HG03558 (cell line): Measurements from ENCODE around the gene ISM1.

ENCODE experiments used
- ATAC-seq: cut with Tn5 transposase; IDR thresholded peaks from one replicate; pipeline ENCODE4 v1.9.1; 2021; ENCODE audit warnings: moderate number of reproducible peaks; ENCODE audit not compliant: unreplicated experiment; ENCODE audit errors: extremely low read depth

Gene ISM1

DNA sequence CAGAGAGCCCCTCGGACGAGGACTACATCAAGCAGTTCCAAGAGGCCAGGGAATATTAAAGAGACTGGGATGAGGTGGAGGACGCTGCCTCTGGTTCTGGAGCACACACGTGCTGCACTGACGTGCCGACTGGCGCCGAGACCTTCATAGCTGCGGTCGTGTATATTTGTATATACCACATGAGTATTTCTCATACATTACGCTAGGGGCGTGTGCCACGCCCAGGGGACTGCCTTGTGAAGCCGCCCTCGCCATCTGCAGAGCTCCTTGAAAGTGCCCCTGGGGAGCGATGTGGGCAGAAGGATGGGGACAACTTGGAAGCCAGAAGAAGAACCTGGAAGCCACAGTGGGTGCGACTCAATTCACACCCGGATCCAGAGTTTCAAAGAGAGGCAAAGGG lies 78.3 kb downstream of the ISM1 start:
- no peak for ATAC-seq

DNA sequence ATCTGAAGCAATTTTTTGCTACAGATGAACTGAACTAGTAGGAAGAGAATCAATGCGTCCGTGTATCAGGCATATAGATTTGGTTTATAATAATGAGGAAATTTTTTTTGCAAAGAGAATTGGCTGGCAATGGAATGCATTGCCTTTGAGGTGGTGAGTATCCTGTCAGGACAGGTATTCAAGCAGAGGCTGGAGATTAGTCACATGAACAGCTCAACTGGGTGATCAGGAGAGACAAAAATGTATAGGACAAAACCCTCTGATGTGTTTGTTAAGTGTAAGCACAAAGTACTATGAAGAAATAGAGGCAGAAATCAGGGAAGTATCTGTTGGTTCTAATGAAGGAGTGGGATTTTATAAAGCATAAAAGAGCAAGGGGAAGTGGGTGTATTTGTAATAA lies 80.5 kb downstream of the ISM1 start:
- ATAC-seq, result no peak

DNA sequence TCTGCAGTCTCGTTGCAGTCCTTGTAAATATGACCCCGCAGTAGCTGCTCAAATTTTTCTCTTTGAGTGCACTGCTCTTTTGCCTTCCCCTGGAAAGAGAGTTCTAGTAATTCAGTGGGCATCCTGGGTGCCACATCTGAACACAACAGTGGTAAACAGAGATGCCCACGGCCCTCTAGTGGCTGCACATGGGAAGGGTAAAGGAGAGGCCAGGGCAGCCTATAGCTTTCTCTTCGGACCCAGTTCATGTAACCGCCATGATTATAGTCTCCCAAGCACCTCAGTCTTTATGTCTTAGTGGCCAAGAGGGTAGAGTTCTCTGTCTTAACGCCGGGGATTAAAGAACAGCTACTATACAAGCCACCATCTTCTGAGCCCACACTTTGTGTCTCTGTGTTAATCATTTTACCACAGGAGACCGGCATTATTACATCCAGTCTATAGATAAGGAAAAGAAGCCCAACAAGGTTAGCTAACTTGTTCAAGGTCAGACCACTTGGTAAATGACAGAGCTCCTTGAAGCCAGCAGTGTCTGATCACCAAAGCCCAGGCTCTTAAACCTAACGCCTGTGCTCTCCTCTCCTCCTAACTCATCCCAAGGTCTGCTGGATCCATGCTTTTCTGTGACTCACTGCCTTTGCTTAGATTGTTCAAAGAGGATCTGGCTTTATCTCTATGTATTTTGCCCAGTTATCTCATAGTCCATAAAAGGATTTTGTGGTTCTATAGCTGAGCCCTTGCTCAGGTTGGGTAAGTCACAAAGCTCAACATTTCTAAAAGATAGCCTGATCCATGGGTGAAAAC lies 81.8 kb downstream of the ISM1 start:
- peak; percentile 73 for ATAC-seq

- no peak for ATAC-seq
These were observed 84.2 kb downstream of the ISM1 start for GRCh38 chr20:13305284-13305683.

DNA sequence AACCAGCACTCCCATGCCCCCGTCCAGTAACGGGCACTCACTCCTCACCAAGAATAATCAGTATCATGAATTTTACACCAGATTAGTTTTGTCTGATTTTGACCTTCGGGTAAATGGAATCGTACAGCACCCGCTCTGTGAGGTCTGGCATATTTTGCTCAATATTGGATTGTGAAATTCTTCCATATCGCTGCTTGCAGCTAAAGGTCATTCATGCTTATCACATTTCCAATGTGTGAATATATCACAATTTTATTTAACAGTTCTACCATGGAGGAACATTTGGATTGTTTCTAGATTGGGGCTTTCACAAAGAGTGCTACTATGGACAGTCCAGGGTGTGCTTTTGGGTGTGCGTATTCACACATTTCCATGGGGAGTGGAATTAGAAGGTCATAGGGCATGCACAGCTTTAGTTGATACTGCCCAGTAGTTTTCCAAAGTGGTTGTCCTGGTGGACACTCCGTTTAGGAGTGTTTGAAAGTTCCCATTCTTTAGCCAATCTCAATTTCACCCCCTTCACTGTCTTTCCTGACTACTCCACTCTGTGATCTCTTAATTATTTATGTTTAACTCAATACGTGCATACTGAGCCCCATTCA lies 86.6 kb downstream of the ISM1 start:
- ATAC-seq, result no peak

DNA sequence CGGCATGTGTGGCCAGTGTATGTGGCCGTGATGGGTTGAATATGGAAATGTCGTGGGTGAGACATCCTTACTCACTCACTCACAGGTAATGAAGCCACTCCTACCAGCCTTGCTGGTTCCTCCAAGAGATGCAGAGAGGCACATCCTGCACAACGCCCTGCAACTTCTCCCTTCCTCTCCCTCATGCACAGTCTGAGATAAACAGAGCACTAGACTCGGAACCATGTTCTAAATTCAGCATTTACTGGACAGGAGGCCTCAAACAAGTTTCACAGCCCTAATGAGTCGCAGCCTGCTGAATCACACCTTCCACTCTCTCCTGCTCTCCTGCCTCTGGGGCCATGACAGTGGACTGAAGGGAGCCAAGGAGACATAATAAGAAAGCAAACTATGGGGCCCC lies 91.2 kb downstream of the ISM1 start:
- no peak for ATAC-seq

GRCh38 chr20:13313201-13313600 lies 92.1 kb downstream of the ISM1 start:
- ATAC-seq, result no peak

DNA sequence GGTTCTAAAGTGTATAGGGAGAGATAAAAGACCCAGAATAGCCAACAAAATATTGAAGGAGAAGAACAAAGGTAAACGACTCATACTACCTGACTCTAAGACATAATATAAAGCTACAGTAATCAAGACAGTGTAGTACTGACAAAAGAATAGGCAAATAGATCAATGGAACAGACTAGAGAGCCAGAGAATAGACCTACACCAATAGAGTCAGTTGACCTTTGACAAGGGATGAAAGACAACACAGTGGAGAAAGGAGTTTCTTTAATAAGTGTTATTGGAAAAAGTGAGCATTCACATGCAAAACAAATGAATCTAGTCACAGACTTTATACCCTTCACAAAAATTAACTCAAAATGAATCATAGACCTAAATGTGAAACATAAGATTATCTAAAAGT lies 96.4 kb downstream of the ISM1 start:
- ATAC-seq, result no peak

- ATAC-seq, result no peak
These were observed 97.9 kb downstream of the ISM1 start for GRCh38 chr20:13318871-13319521.

GRCh38 chr20:13320702-13321101 lies 99.6 kb downstream of the ISM1 start:
- no peak for ATAC-seq

DNA sequence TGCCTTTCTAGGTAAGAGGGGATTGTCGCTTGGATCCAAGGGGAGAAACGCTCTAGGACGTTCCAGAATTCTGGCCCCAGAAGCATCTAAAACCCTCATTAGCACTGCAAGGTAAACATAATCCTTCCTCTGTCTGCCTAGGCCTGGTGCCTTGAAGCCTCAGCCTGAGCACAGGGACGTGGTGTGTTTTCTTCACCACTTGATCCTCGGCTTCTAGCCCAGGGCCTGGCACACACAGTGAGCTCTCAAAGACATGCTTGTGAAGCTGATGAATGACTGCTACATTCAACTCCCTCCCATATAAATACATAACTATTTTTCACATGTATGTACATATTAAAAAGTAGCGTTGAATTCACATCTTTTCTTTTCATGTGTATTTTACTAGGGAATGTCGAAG lies 100.3 kb downstream of the ISM1 start:
- no peak for ATAC-seq

GRCh38 chr20:13322198-13322597 lies 101.1 kb downstream of the ISM1 start:
- ATAC-seq, result no peak

- ATAC-seq, result no peak
These were observed 101.5 kb downstream of the ISM1 start for GRCh38 chr20:13322621-13323020.

DNA sequence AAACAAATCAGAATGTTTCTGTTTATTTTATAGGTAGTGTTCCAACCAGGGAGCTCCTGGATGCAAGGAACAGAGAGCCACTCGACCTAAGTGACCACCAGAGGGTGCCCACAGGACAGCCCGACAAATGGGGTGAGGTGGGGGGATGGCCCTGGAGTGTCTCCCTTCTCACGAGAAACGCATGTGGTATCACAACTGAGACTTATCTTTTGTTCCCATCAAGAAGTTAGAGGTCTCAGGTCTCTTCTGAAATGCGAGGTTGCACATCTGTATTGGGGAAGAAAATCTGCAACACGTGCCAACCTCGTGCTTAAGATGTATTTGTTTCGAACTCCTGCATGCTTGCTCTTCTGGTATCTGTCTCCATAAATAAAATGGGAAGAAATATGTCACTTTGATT lies 104.0 kb downstream of the ISM1 start:
- no peak for ATAC-seq

DNA sequence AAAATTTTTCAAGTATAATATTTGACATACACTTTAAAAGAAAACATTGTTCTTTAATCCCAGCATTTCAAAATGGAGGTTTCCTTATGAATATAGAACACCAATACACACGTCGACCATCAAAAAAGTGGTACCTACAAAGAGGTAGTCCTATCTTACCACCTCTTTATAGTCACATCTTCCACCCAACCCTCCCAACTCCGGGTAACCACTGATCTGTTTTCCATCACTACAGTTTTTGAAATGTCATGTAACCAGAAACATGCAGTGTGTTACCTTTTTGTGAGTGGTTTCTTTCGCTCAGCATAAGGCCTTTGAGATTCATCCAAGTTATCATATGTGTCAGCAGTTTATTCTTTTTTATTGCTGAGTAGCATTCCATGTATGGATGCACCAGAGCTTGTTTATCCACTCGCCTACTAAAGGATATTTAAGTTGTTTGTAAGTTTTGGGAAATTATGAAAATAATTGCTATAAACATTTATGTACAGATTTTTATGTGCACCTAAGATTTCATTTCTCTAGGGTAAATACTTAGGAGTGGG lies 104.8 kb downstream of the ISM1 start:
- ATAC-seq, result no peak

DNA sequence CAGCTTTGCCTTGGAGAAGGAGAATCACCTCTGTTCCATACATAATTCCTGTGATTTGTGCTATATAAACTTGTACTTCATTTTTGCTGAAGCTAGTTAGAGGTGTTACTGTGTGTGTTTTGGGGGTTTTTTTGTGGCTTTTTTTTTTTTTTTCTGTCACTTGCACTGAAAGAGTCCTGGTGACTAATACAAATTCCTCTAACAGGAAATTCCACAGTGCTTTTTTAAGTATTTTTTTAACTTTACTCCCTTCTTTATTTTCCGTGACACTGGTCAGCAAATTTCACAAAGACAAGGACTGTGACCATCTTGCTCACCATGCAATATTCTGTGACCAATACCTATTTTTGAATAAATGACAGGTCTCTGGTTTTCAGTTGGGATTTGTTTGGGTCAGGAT lies 110.5 kb downstream of the ISM1 start:
- no peak for ATAC-seq

GRCh38 chr20:13333036-13333435 lies 112.0 kb downstream of the ISM1 start:
- ATAC-seq, result no peak

GRCh38 chr20:13333793-13334192 lies 112.7 kb downstream of the ISM1 start:
- ATAC-seq, result no peak

GRCh38 chr20:13336308-13337089 lies 115.4 kb downstream of the ISM1 start:
- ATAC-seq, result peak; percentile 66

- ATAC-seq, result no peak
These were observed 116.2 kb downstream of the ISM1 start for GRCh38 chr20:13337090-13337784.
